ENCODE data around the gene FBXW7.

DNA sequence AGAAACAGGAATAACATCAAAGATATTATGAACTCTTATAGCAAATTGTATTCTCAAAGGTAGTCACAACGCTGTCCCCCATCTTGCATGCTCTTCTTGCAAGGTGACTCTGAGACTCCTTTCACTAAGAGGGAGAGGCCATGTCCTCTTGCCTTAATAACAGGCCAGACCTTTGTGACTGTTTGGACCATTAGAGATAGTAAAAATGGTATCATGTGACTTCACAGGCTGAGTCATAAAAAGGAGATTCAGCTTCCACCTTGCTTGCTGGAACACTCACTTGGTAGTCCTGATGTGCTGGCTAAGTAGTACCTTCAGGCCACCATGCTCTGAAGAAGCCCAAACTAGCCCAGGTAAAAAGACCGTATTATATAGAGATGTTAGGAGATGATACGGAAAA, 143.8 kb downstream of the FBXW7 start:
- TF ChIP-seq, protein P1, sequence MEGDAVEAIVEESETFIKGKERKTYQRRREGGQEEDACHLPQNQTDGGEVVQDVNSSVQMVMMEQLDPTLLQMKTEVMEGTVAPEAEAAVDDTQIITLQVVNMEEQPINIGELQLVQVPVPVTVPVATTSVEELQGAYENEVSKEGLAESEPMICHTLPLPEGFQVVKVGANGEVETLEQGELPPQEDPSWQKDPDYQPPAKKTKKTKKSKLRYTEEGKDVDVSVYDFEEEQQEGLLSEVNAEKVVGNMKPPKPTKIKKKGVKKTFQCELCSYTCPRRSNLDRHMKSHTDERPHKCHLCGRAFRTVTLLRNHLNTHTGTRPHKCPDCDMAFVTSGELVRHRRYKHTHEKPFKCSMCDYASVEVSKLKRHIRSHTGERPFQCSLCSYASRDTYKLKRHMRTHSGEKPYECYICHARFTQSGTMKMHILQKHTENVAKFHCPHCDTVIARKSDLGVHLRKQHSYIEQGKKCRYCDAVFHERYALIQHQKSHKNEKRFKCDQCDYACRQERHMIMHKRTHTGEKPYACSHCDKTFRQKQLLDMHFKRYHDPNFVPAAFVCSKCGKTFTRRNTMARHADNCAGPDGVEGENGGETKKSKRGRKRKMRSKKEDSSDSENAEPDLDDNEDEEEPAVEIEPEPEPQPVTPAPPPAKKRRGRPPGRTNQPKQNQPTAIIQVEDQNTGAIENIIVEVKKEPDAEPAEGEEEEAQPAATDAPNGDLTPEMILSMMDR (IDR thresholded peaks at IDR 0.05): no peak
- TF ChIP-seq EZH2 (IDR thresholded peaks at IDR 0.05; ENCODE audit: borderline replicate concordance, insufficient read depth, low read depth, low read length, poor library complexity, severe bottlenecking): no peak
